Sigmoid colon (tissue), 4 donors: Measurements from ENCODE around the gene TMEM214.

Experiments
- EP300 ChIP-seq, 4 donors: sonication (generic); formaldehyde crosslinking; IDR thresholded peaks; one replicate each; pipeline ENCODE4 v1.6.1; 2017; ENCODE audit warnings: antibody characterized with exemption in 4 of 4
- POLR2A ChIP-seq, 2 donors: fragments of 450-650 bp; IDR thresholded peaks; one replicate each; pipeline ENCODE4 v1.6.1; 2016; ENCODE audit warnings: antibody characterized with exemption in 2 of 2, mild to moderate bottlenecking in 2 of 2, moderate library complexity in 2 of 2
- POLR2AphosphoS5 ChIP-seq, 4 donors: sonication (generic); formaldehyde crosslinking; IDR thresholded peaks; one replicate each; pipeline ENCODE4 v1.6.1; 2017; ENCODE audit warnings: antibody characterized with exemption in 4 of 4
- TF ChIP-seq, protein P1 (sequence below), 4 experiments: fragments of 450-650 bp in 3 of 4; fragments of 200-600 bp in 1 of 4; IDR thresholded peaks; one replicate each; pipeline ENCODE4 v1.5.1; 2016 to 2019; ENCODE audit warnings: antibody characterized with exemption in 4 of 4, mild to moderate bottlenecking in 3 of 4, moderate library complexity in 2 of 4

DNA sequence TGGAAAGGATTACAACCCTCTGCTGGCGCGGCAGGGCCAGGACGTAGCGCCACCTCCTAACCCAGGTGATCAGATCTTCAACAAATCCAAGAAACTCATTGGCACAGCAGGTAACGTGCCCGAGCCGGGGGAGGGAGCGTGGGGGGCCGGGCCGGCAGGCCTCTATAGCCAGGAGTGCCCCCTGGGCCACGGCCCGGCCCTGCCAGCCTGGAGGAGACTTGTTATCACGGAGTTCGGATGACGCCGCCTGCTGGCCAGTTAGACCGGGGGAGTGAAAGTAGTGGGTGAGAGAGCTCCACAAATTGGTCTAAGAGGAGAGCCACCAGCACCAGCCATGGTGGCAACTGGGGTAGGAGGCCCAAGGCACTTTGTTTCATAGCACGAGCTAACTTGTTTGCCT, 8.6 kb upstream of the TMEM214 start:
- TF ChIP-seq, protein P1, sequence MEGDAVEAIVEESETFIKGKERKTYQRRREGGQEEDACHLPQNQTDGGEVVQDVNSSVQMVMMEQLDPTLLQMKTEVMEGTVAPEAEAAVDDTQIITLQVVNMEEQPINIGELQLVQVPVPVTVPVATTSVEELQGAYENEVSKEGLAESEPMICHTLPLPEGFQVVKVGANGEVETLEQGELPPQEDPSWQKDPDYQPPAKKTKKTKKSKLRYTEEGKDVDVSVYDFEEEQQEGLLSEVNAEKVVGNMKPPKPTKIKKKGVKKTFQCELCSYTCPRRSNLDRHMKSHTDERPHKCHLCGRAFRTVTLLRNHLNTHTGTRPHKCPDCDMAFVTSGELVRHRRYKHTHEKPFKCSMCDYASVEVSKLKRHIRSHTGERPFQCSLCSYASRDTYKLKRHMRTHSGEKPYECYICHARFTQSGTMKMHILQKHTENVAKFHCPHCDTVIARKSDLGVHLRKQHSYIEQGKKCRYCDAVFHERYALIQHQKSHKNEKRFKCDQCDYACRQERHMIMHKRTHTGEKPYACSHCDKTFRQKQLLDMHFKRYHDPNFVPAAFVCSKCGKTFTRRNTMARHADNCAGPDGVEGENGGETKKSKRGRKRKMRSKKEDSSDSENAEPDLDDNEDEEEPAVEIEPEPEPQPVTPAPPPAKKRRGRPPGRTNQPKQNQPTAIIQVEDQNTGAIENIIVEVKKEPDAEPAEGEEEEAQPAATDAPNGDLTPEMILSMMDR (IDR thresholded peaks at IDR 0.05): no peak
- TF ChIP-seq POLR2A (IDR thresholded peaks at IDR 0.05) (no peak), POLR2AphosphoS5 (IDR thresholded peaks at IDR 0.05) (no peak), EP300 (IDR thresholded peaks at IDR 0.05) (no peak)
